ENCODE results near the gene EYS. TPM values are rescaled to one million over a fixed set of nuclear protein-coding genes. Genes with fewer than 3 reads are reported as not detected.

The EYS gene
- total and polyA plus RNA-seq, 2 of the 8 experiments (the other 6 are each of a cell fraction or from before 2014, with no cell fraction given) = 0.05 to 0.13 TPM

DNA sequence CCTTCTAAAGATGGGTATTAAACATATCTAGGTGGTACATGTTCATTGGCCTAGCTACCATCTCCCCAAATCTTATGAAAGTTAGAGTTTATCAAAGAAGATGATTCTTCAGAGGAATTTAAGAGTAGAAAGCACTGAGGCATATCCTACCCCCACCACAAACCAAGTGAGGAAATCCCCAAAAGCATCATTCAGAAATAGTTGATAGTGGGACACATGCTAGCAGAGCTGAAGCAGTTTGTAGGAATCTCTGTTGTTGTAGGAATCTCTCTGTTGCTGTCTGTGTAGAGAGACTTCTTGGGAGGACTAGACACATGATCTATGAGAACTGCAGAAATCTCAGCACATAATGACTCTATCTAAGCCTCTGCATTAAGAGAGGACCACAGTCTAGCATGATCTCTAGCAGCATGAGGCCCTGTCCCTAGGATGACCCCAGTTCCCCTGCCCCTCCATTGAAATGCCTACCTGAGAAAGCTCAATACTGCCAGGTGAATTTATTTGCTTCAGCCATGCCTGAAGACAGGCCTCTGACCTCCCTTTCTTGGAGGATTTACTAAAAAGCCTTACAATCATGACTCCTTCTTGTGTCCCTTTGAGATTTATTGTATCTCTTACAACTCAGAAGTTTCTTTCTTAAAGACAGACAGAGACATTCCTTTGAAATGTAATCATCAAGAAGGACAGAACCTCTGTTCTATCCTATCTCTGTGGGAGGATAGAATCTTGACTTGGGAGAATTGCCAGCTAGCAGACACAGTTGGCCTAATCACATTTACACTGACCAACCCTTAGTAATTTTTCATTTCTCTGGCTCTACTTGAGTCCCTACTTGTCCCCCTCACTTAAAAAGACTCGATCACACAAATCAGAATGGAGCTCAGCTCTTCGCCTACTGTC, 1489.1 kb downstream of the EYS start:
- Histone ChIP-seq H2BK12ac (ENCODE audit: low read depth, low read length) (no peak overlapping the region), H3K23ac (ENCODE audit: insufficient read length) (no peak overlapping the region), H2BK120ac (replicated peaks; ENCODE audit: low read depth, low read length) (no peak overlapping the region), H2BK20ac (ENCODE audit: low read length) (no peak overlapping the region), H2AK5ac (ENCODE audit: low read depth, low read length) (no peak overlapping the region), H4K8ac (ENCODE audit: extremely low read depth, insufficient read depth, low read length) (no peak overlapping the region), H3K9me3 (ENCODE audit: insufficient read depth in 2 of 2, low read depth in 1 of 2, low read length in 1 of 2) (no peaks in the 10 kb centered on the region), H3K79me2 (ENCODE audit: control insufficient read depth in 1 of 2, insufficient read depth in 2 of 2, low read length in 2 of 2) (no peaks in the 10 kb centered on the region), H3K79me1 (ENCODE audit: low read depth, low read length) (no peaks in the 10 kb centered on the region), H3K4me1 (replicated peaks in 1 of 4; ENCODE audit: control insufficient read depth in 3 of 4, insufficient read depth in 4 of 4, low read length in 3 of 4) (no peaks in the 10 kb centered on the region), H2BK15ac (ENCODE audit: low read length) (no peak overlapping the region), H4K20me1 (replicated peaks in 1 of 2; ENCODE audit: control insufficient read depth in 1 of 2, insufficient read depth in 2 of 2, low read length in 2 of 2) (no peaks in the 10 kb centered on the region), H3K18ac (ENCODE audit: extremely low read depth, low read length) (no peak overlapping the region), H3K27ac (ENCODE audit: low read depth, low read length) (no peak overlapping the region), H3K4ac (replicated peaks; ENCODE audit: insufficient read length, low read depth, low read length) (no peak overlapping the region), H3K56ac (replicated peaks; ENCODE audit: insufficient read length, low read depth, low read length) (no peak overlapping the region), H4K5ac (ENCODE audit: insufficient read length, low read depth, low read length) (no peak overlapping the region), H3K9ac (replicated peaks in 1 of 4; ENCODE audit: extremely low read depth in 1 of 4, low read depth in 3 of 4, low read length in 3 of 4) (no peak overlapping the region), H3K36me3 (ENCODE audit: control insufficient read depth in 2 of 4, insufficient read depth in 4 of 4, low read length in 3 of 4) (no peaks in the 10 kb centered on the region), H2AFZ (ENCODE audit: low read length) (no peak overlapping the region), H3K4me2 (ENCODE audit: insufficient read depth in 1 of 2, low read depth in 2 of 2, low read length in 2 of 2) (no peak overlapping the region), H2BK5ac (ENCODE audit: low read depth, low read length) (no peak overlapping the region), H4K91ac (replicated peaks; ENCODE audit: insufficient read length, low read length) (no peak overlapping the region), H3K27me3 (replicated peaks in 1 of 4; ENCODE audit: control insufficient read depth in 3 of 4, extremely low read depth in 1 of 4, insufficient read depth in 3 of 4, low read length in 3 of 4) (no peaks in the 10 kb centered on the region), H3K23me2 (ENCODE audit: low read depth, low read length) (no peaks in the 10 kb centered on the region), H3K14ac (ENCODE audit: insufficient read length) (no peak overlapping the region), H3K4me3 (ENCODE audit: extremely low read depth in 1 of 4, insufficient read depth in 2 of 4, low read depth in 3 of 4, low read length in 4 of 4) (no peak overlapping the region)
- DNase-seq (ENCODE audit: low read depth in 1 of 2, low spot score in 2 of 2) = no peak
- FAIRE-seq = no peak
- 92% methylated on average over 2 of the region's 2 CpGs; no CpG with 5 or more reads in 1 of the 2 experiments for WGBS, 2 experiments (ENCODE audit: extremely low coverage in 1 of 2, insufficient coverage in 1 of 2, insufficient read length in 1 of 2, insufficient replicate concordance in 2 of 2, low coverage in 1 of 2, low lambda C conversion rate in 2 of 2, missing lambda C conversion rate in 1 of 2)
- CTCF ChIA-PET (ENCODE audit: partially characterized antibody) = interaction anchor here (0.6 to 1.8 kb wide), 4 partner anchors 10 to 113 kb away, joined by 3 to 4 read pairs (median 3); no protein-coding TSS in a partner anchor
- POLR2A ChIA-PET (ENCODE audit: partially characterized antibody) = no interaction called here
- TF ChIP-seq GTF2F1 (IDR thresholded peaks at IDR 0.05; ENCODE audit: borderline replicate concordance, low read depth, low read length) (no peak), RXRA (IDR thresholded peaks at IDR 0.05; ENCODE audit: insufficient read depth, low read depth, low read length) (no peak), SP2 (IDR thresholded peaks at IDR 0.05; ENCODE audit: low read length) (no peak), NANOG (IDR thresholded peaks at IDR 0.05; ENCODE audit: insufficient read depth, low read depth, low read length, poor library complexity, severe bottlenecking) (no peak), PHF8 (conservative IDR thresholded peaks at IDR 0.05; ENCODE audit: low read depth, low read length) (no peak), POU5F1 (IDR thresholded peaks at IDR 0.05; ENCODE audit: low read depth, low read length) (no peak), SP1 (IDR thresholded peaks at IDR 0.05; ENCODE audit: low read depth, low read length) (no peak), JUND (IDR thresholded peaks at IDR 0.05; ENCODE audit: low read length) (no peak), KDM4A (IDR thresholded peaks at IDR 0.05; ENCODE audit: low read depth, low read length, severe bottlenecking) (no peak), NRF1 (IDR thresholded peaks at IDR 0.05; ENCODE audit: low read depth, low read length) (no peak), TAF7 (optimal IDR thresholded peaks at IDR 0.05; ENCODE audit: borderline replicate concordance, low read depth, low read length) (no peak), GABPA (IDR thresholded peaks at IDR 0.05; ENCODE audit: borderline replicate concordance, insufficient read depth, low read length) (no peak), ZNF274 (IDR thresholded peaks at IDR 0.05; ENCODE audit: borderline replicate concordance, extremely low read depth, low read length) (no peak)

All from H1 (cell line).